NT2/D1 (cell line): Measurements from ENCODE around the gene TCTN1.
A peak's percentile ranks its signal among the peaks of the same experiment; 100 is the strongest.

Experiments used
- DNase-seq: peaks from one replicate; pipeline ENCODE4 v3.0.0-alpha.2; 2011; ENCODE audit warnings: low read depth, low spot score
- H3K27me3 ChIP-seq: 2 replicates; pipeline ENCODE4 v1.6.0; 2011; ENCODE audit warnings: mild to moderate bottlenecking; ENCODE audit not compliant: insufficient read length, insufficient read depth
- H3K36me3 ChIP-seq: 2 replicates; pipeline ENCODE4 v1.6.1; 2011; ENCODE audit warnings: mild to moderate bottlenecking, low read length, mixed read lengths; ENCODE audit not compliant: insufficient read depth, insufficient read length
- H3K4me1 ChIP-seq: 2 replicates; pipeline ENCODE4 v1.5.1; 2011; ENCODE audit not compliant: insufficient read depth, insufficient read length
- H3K4me3 ChIP-seq: 2 replicates; pipeline ENCODE4 v1.5.1; 2011; ENCODE audit warnings: low read depth; ENCODE audit not compliant: insufficient read length
- H3K9ac ChIP-seq: 2 replicates; pipeline ENCODE4 v1.6.0; 2011; ENCODE audit warnings: low read depth; ENCODE audit not compliant: insufficient read length
- H3K9me3 ChIP-seq: 2 replicates; pipeline ENCODE4 v1.5.1; 2011; ENCODE audit warnings: mild to moderate bottlenecking, low read length; ENCODE audit not compliant: insufficient read depth
- SUZ12 ChIP-seq: IDR thresholded peaks from 2 replicates; pipeline ENCODE4 v1.6.1; 2011; ENCODE audit not compliant: insufficient read length, insufficient read depth; ENCODE audit errors: extremely low read depth
- YY1 ChIP-seq: IDR thresholded peaks from 2 replicates; pipeline ENCODE4 v1.6.1; 2011; ENCODE audit not compliant: insufficient read length, insufficient read depth
- ZNF274 ChIP-seq: IDR thresholded peaks from 2 replicates; pipeline ENCODE4 v1.6.1; 2011; ENCODE audit warnings: mild to moderate bottlenecking, low read depth, low read length

TCTN1 gene

GRCh38 chr12:110677206-110677911 is 63.4 kb downstream of the TCTN1 start:
- Histone ChIP-seq H3K36me3 (no peaks in the 10 kb centered on the region), H3K27me3 (no peaks in the 10 kb centered on the region), H3K4me3 (no peak overlapping the region), H3K9ac (no peak overlapping the region), H3K4me1 (peaks cover 2% of the 10 kb centered on the region), H3K9me3 (no peaks in the 10 kb centered on the region)
- no peak for DNase-seq
- TF ChIP-seq SUZ12 (no peak), ZNF274 (no peak), YY1 (no peak)

- no peak overlapping the region for H3K9ac ChIP-seq
- no peak for DNase-seq
- no peak overlapping the region for H3K4me3 ChIP-seq
- H3K27me3 ChIP-seq = no peaks in the 10 kb centered on the region
- H3K9me3 ChIP-seq = no peaks in the 10 kb centered on the region
- H3K36me3 ChIP-seq = no peaks in the 10 kb centered on the region
- TF ChIP-seq YY1 (no peak), ZNF274 (no peak), SUZ12 (no peak)
- H3K4me1 ChIP-seq = peaks cover 2% of the 10 kb centered on the region
These were observed 64.1 kb downstream of the TCTN1 start for GRCh38 chr12:110677982-110678381.

GRCh38 chr12:110679201-110679600 is 65.3 kb downstream of the TCTN1 start:
- Histone ChIP-seq H3K27me3 (no peaks in the 10 kb centered on the region), H3K4me1 (peaks cover 2% of the 10 kb centered on the region), H3K36me3 (no peaks in the 10 kb centered on the region), H3K4me3 (no peak overlapping the region), H3K9me3 (no peaks in the 10 kb centered on the region), H3K9ac (no peak overlapping the region)
- no peak for DNase-seq
- TF ChIP-seq SUZ12 = no peak
- no peak for TF ChIP-seq YY1

- Histone ChIP-seq H3K9me3 (no peaks in the 10 kb centered on the region), H3K9ac (peak overlapping the region; percentile 22), H3K27me3 (no peaks in the 10 kb centered on the region), H3K36me3 (no peaks in the 10 kb centered on the region), H3K4me1 (peaks cover 2% of the 10 kb centered on the region), H3K4me3 (no peak overlapping the region)
- TF ChIP-seq ZNF274 (no peak), YY1 (no peak), SUZ12 (no peak)
- no peak for DNase-seq
These were observed 66.1 kb downstream of the TCTN1 start for GRCh38 chr12:110680032-110680431.

- no peak overlapping the region for H3K4me3 ChIP-seq
- H3K27me3 ChIP-seq = peaks cover 19% of the 10 kb centered on the region
- peaks cover 9% of the 10 kb centered on the region for H3K4me1 ChIP-seq
- TF ChIP-seq SUZ12 (no peak), ZNF274 (no peak), YY1 (no peak)
- no peaks in the 10 kb centered on the region for H3K9me3 ChIP-seq
- H3K36me3 ChIP-seq = no peaks in the 10 kb centered on the region
- no peak overlapping the region for H3K9ac ChIP-seq
- DNase-seq = no peak
These were observed 70.0 kb downstream of the TCTN1 start for GRCh38 chr12:110683888-110684287.

- Histone ChIP-seq H3K9me3 (no peaks in the 10 kb centered on the region), H3K9ac (no peak overlapping the region), H3K36me3 (no peaks in the 10 kb centered on the region), H3K4me3 (no peak overlapping the region), H3K4me1 (peaks cover 7% of the 10 kb centered on the region), H3K27me3 (peaks cover 19% of the 10 kb centered on the region)
- no peak for DNase-seq
- no peak for TF ChIP-seq ZNF274
- TF ChIP-seq SUZ12 = no peak
- TF ChIP-seq YY1 = no peak
These were observed 70.4 kb downstream of the TCTN1 start for GRCh38 chr12:110684312-110684836.

GRCh38 chr12:110686294-110686903 is 72.5 kb downstream of the TCTN1 start:
- H3K9ac ChIP-seq = no peak overlapping the region
- no peak overlapping the region for H3K4me3 ChIP-seq
- H3K36me3 ChIP-seq = no peaks in the 10 kb centered on the region
- DNase-seq = no peak
- H3K9me3 ChIP-seq = no peaks in the 10 kb centered on the region
- peaks cover 19% of the 10 kb centered on the region for H3K27me3 ChIP-seq
- H3K4me1 ChIP-seq = peaks cover 12% of the 10 kb centered on the region
- TF ChIP-seq SUZ12 = no peak
- no peak for TF ChIP-seq YY1
- no peak for TF ChIP-seq ZNF274
